Parathyroid adenoma (tissue), 2 donors: ENCODE results near the gene ADGRG6.

ENCODE experiments used
- H2AFZ ChIP-seq: fragments of 300-600 bp; sonication (generic); one replicate; pipeline ENCODE4 v1.7.0; 2017; ENCODE audit warnings: antibody characterized with exemption, mild to moderate bottlenecking
- H3K27ac ChIP-seq: fragments of 300-600 bp; sonication (generic); one replicate; pipeline ENCODE4 v1.7.0; 2017
- H3K27me3 ChIP-seq: fragments of 300-600 bp; sonication (generic); one replicate; pipeline ENCODE4 v1.7.0; 2017; ENCODE audit warnings: low read length; ENCODE audit not compliant: control insufficient read depth, insufficient read depth
- H3K36me3 ChIP-seq: fragments of 300-600 bp; sonication (generic); one replicate; pipeline ENCODE4 v1.7.0; 2017; ENCODE audit warnings: low read length; ENCODE audit not compliant: control insufficient read depth, insufficient read depth
- H3K4me1 ChIP-seq: fragments of 300-600 bp; sonication (generic); one replicate; pipeline ENCODE4 v1.7.0; 2017; ENCODE audit warnings: control low read depth
- H3K4me2 ChIP-seq: fragments of 300-600 bp; sonication (generic); one replicate; pipeline ENCODE4 v1.7.0; 2017; ENCODE audit warnings: low read length
- H3K4me3 ChIP-seq: fragments of 300-600 bp; sonication (generic); one replicate; pipeline ENCODE4 v1.7.0; 2017; ENCODE audit warnings: low read depth, low read length
- H3K79me2 ChIP-seq: fragments of 300-600 bp; sonication (generic); one replicate; pipeline ENCODE4 v1.7.0; 2017; ENCODE audit warnings: control low read depth
- H3K9ac ChIP-seq: fragments of 300-600 bp; sonication (generic); one replicate; pipeline ENCODE4 v1.7.0; 2017; ENCODE audit warnings: mild to moderate bottlenecking
- H3K9me3 ChIP-seq: fragments of 300-600 bp; sonication (generic); one replicate; pipeline ENCODE4 v1.7.0; 2017; ENCODE audit warnings: low read length; ENCODE audit not compliant: control insufficient read depth
- TF ChIP-seq, protein P1 (sequence below): fragments of 300-600 bp; sonication (generic); IDR thresholded peaks from one replicate; pipeline ENCODE4 v1.7.0; 2017; ENCODE audit warnings: antibody characterized with exemption, mild to moderate bottlenecking
- donor health status: primary hyperparathyroidism.

The ADGRG6 gene

GRCh38 chr6:142322066-142322465 is 20.3 kb downstream of the ADGRG6 start:
- no peaks in the 10 kb centered on the region for H3K36me3 ChIP-seq
- no peak overlapping the region for H2AFZ ChIP-seq
- H3K27ac ChIP-seq, result no peak overlapping the region
- H3K4me2 ChIP-seq, result no peak overlapping the region
- H3K27me3 ChIP-seq, result no peaks in the 10 kb centered on the region
- H3K4me3 ChIP-seq, result no peak overlapping the region
- H3K79me2 ChIP-seq, result no peaks in the 10 kb centered on the region
- H3K9ac ChIP-seq, result no peak overlapping the region
- H3K4me1 ChIP-seq, result no peaks in the 10 kb centered on the region
- no peaks in the 10 kb centered on the region for H3K9me3 ChIP-seq
- TF ChIP-seq, protein P1, sequence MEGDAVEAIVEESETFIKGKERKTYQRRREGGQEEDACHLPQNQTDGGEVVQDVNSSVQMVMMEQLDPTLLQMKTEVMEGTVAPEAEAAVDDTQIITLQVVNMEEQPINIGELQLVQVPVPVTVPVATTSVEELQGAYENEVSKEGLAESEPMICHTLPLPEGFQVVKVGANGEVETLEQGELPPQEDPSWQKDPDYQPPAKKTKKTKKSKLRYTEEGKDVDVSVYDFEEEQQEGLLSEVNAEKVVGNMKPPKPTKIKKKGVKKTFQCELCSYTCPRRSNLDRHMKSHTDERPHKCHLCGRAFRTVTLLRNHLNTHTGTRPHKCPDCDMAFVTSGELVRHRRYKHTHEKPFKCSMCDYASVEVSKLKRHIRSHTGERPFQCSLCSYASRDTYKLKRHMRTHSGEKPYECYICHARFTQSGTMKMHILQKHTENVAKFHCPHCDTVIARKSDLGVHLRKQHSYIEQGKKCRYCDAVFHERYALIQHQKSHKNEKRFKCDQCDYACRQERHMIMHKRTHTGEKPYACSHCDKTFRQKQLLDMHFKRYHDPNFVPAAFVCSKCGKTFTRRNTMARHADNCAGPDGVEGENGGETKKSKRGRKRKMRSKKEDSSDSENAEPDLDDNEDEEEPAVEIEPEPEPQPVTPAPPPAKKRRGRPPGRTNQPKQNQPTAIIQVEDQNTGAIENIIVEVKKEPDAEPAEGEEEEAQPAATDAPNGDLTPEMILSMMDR, result no peak

- Histone ChIP-seq H3K27ac (no peak overlapping the region), H3K36me3 (no peaks in the 10 kb centered on the region), H3K9me3 (no peaks in the 10 kb centered on the region), H3K4me1 (no peaks in the 10 kb centered on the region), H3K4me2 (no peak overlapping the region), H3K9ac (no peak overlapping the region), H3K4me3 (no peak overlapping the region), H3K27me3 (no peaks in the 10 kb centered on the region), H3K79me2 (no peaks in the 10 kb centered on the region), H2AFZ (no peak overlapping the region)
- TF ChIP-seq, protein P1, result no peak
Measured at GRCh38 chr6:142322504-142323198, 20.8 kb downstream of the ADGRG6 start.

DNA sequence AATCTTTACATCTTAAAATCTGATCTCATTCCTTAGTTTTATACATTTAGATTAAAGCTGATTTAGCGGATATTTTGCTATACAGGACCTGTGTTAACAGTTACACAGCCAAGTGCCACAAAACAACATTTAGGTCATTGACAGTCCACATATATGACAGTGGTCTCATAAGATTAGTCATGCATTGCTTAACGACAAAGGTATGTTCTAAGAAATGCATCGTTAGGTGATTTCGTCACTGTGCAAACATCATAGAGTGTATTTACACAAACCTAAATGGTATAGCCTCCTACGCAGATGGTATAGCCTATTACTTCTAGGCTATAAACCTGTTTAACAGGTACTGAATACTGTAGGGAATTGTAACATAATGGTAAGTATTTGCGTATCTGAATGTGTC is 21.6 kb downstream of the ADGRG6 start:
- H3K36me3 ChIP-seq, result no peaks in the 10 kb centered on the region
- H3K4me2 ChIP-seq, result no peak overlapping the region
- H2AFZ ChIP-seq, result no peak overlapping the region
- H3K9me3 ChIP-seq, result no peaks in the 10 kb centered on the region
- no peak overlapping the region for H3K4me3 ChIP-seq
- H3K4me1 ChIP-seq, result no peaks in the 10 kb centered on the region
- H3K79me2 ChIP-seq, result no peaks in the 10 kb centered on the region
- no peak overlapping the region for H3K9ac ChIP-seq
- no peak overlapping the region for H3K27ac ChIP-seq
- TF ChIP-seq, protein P1, result no peak
- H3K27me3 ChIP-seq, result no peaks in the 10 kb centered on the region

DNA sequence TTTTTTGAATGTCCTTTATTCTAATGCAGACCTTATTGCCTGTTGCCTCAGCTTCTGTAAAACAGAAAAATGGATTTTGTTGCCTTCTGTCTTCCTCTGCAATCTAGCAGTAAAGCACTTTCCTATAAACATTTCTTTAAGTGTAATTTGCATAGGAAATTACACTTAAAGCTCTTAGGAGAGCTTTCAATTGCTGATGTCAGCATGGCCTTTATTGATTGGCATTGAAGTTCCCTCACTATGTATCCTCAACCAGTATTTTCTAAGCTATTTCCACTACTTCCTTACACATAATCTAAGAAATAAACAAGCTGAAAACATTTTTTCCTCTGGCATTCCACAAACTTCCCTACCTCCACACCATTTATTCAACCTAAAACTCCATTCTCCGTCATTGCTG is 22.3 kb downstream of the ADGRG6 start:
- no peaks in the 10 kb centered on the region for H3K4me1 ChIP-seq
- no peak overlapping the region for H2AFZ ChIP-seq
- H3K36me3 ChIP-seq, result no peaks in the 10 kb centered on the region
- H3K9ac ChIP-seq, result no peak overlapping the region
- no peaks in the 10 kb centered on the region for H3K27me3 ChIP-seq
- H3K79me2 ChIP-seq, result no peaks in the 10 kb centered on the region
- no peak overlapping the region for H3K4me2 ChIP-seq
- H3K9me3 ChIP-seq, result no peaks in the 10 kb centered on the region
- H3K4me3 ChIP-seq, result no peak overlapping the region
- no peak overlapping the region for H3K27ac ChIP-seq
- TF ChIP-seq, protein P1, result no peak

- no peak overlapping the region for H3K4me2 ChIP-seq
- no peaks in the 10 kb centered on the region for H3K9me3 ChIP-seq
- no peak overlapping the region for H2AFZ ChIP-seq
- no peaks in the 10 kb centered on the region for H3K4me1 ChIP-seq
- no peaks in the 10 kb centered on the region for H3K36me3 ChIP-seq
- TF ChIP-seq, protein P1, result no peak
- H3K27ac ChIP-seq, result no peak overlapping the region
- H3K4me3 ChIP-seq, result no peak overlapping the region
- no peaks in the 10 kb centered on the region for H3K79me2 ChIP-seq
- no peak overlapping the region for H3K9ac ChIP-seq
- no peaks in the 10 kb centered on the region for H3K27me3 ChIP-seq
Measured at GRCh38 chr6:142325111-142325510, 23.3 kb downstream of the ADGRG6 start.
